NB4 (cell line): Measurements from ENCODE around the gene CALD1.

ENCODE experiments used
- POLR2A ChIP-seq: IDR thresholded peaks from 2 replicates; pipeline ENCODE4 v1.6.1; 2011; ENCODE audit warnings: mild to moderate bottlenecking; ENCODE audit not compliant: insufficient read length; ENCODE audit errors: extremely low read depth
- TF ChIP-seq, protein P1 (sequence below): IDR thresholded peaks from one replicate; pipeline ENCODE4 v1.5.1; 2012; ENCODE audit warnings: low read depth, low read length

DNA sequence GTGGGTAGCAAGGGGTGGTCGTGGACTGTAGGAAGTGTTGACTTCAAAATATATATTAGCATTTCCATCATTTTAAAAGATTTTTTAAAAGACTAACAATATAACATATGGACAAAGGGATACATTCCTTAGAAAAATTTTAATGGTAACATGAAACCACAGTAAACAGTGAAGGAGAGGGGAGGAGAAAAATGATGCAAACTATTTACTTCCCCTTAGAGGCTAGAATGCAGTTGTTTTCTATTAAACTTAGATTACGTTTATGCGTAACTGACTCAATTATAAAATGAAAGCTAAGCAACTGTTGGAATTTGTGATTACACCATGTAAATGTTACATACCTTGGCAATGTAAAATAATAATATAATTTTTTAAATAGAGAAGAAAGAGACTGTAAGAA lies 41.3 kb downstream of the CALD1 start:
- TF ChIP-seq, protein P1, sequence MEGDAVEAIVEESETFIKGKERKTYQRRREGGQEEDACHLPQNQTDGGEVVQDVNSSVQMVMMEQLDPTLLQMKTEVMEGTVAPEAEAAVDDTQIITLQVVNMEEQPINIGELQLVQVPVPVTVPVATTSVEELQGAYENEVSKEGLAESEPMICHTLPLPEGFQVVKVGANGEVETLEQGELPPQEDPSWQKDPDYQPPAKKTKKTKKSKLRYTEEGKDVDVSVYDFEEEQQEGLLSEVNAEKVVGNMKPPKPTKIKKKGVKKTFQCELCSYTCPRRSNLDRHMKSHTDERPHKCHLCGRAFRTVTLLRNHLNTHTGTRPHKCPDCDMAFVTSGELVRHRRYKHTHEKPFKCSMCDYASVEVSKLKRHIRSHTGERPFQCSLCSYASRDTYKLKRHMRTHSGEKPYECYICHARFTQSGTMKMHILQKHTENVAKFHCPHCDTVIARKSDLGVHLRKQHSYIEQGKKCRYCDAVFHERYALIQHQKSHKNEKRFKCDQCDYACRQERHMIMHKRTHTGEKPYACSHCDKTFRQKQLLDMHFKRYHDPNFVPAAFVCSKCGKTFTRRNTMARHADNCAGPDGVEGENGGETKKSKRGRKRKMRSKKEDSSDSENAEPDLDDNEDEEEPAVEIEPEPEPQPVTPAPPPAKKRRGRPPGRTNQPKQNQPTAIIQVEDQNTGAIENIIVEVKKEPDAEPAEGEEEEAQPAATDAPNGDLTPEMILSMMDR: no peak
- no peak for TF ChIP-seq POLR2A
